ENCODE data around the gene LDHB. TPM values are rescaled to one million over a fixed set of nuclear protein-coding genes. Genes with fewer than 3 reads are reported as not detected.
A peak's percentile ranks its signal among the peaks of the same experiment; 100 is the strongest.

Gene LDHB
- total RNA-seq, 2 donors from 2014 or later, result 330 to 565 TPM

GRCh38 chr12:21659383-21659782, 1.7 kb upstream of the LDHB start:
- Histone ChIP-seq H3K4me3 (no peak overlapping the region), H3K27me3 (no peaks in the 10 kb centered on the region), H3K9ac (ENCODE audit: low read depth in 2 of 2, low read length in 2 of 2) (no peak overlapping the region), H3K9me3 (no peaks in the 10 kb centered on the region), H3K4me1 (no peaks in the 10 kb centered on the region), H3K27ac (no peak overlapping the region), H3K36me3 (no peaks in the 10 kb centered on the region)
- no peak for TF ChIP-seq CTCF (IDR thresholded peaks at IDR 0.05)
- DNase-seq, result no peak
- intact Hi-C loops (cut with DNase I), result loop anchor here (10.0 kb wide), 1 partner anchor 225 kb away; the partner anchor contains the start of gene PYROXD1

GRCh38 chr12:21656905-21657325, 727 bp downstream of the LDHB start:
- TF ChIP-seq CTCF (IDR thresholded peaks at IDR 0.05), result no peak
- intact Hi-C loops (cut with DNase I), result loop anchor here (10.0 kb wide), 1 partner anchor 222 kb away; the partner anchor contains the start of gene PYROXD1
- DNase-seq, result peak; percentile 65

GRCh38 chr12:21655591-21655990, 2.1 kb downstream of the LDHB start:
- Histone ChIP-seq H3K9me3 (no peaks in the 10 kb centered on the region), H3K4me3 (no peak overlapping the region), H3K4me1 (no peaks in the 10 kb centered on the region), H3K36me3 (no peaks in the 10 kb centered on the region), H3K27me3 (no peaks in the 10 kb centered on the region), H3K9ac (ENCODE audit: low read depth in 2 of 2, low read length in 2 of 2) (no peak overlapping the region), H3K27ac (no peak overlapping the region)
- intact Hi-C loops (cut with DNase I), result loop anchor here (10.0 kb wide), 1 partner anchor 221 kb away; the partner anchor contains the start of gene PYROXD1
- no peak for TF ChIP-seq CTCF (IDR thresholded peaks at IDR 0.05)
- DNase-seq, result no peak

More at GRCh38 chr12:21656905-21657325, 727 bp downstream of the LDHB start:
- no peaks in the 10 kb centered on the region for H3K9me3 ChIP-seq
- H3K27ac ChIP-seq, result peak overlapping the region; percentile 82
- H3K9ac ChIP-seq (ENCODE audit: low read depth in 2 of 2, low read length in 2 of 2), result peak overlapping the region; percentile 53 to 91
- H3K27me3 ChIP-seq, result no peaks in the 10 kb centered on the region
- H3K4me3 ChIP-seq, result peak overlapping the region; percentile 85
- no peaks in the 10 kb centered on the region for H3K4me1 ChIP-seq
- H3K36me3 ChIP-seq, result no peaks in the 10 kb centered on the region

- Histone ChIP-seq H3K27me3 (no peaks in the 10 kb centered on the region), H3K9ac (ENCODE audit: low read depth in 2 of 2, low read length in 2 of 2) (no peak overlapping the region), H3K4me3 (no peak overlapping the region), H3K27ac (no peak overlapping the region), H3K9me3 (no peaks in the 10 kb centered on the region), H3K4me1 (no peaks in the 10 kb centered on the region), H3K36me3 (no peaks in the 10 kb centered on the region)
- intact Hi-C loops (cut with DNase I), result loop anchor here (10.0 kb wide), 1 partner anchor 217 kb away; the partner anchor contains the start of gene PYROXD1
- no peak for TF ChIP-seq CTCF (IDR thresholded peaks at IDR 0.05)
- no peak for DNase-seq
These were observed 5.8 kb downstream of the LDHB start for GRCh38 chr12:21651821-21652220.

- no peak for TF ChIP-seq CTCF (IDR thresholded peaks at IDR 0.05)
- intact Hi-C loops (cut with DNase I), result loop anchor here (10.0 kb wide), 1 partner anchor 216 kb away; the partner anchor contains the start of gene PYROXD1
- no peaks in the 10 kb centered on the region for H3K36me3 ChIP-seq
- no peak overlapping the region for H3K9ac ChIP-seq (ENCODE audit: low read depth in 2 of 2, low read length in 2 of 2)
- no peaks in the 10 kb centered on the region for H3K27me3 ChIP-seq
- H3K4me1 ChIP-seq, result no peaks in the 10 kb centered on the region
- no peak overlapping the region for H3K27ac ChIP-seq
- no peaks in the 10 kb centered on the region for H3K9me3 ChIP-seq
- H3K4me3 ChIP-seq, result no peak overlapping the region
- no peak for DNase-seq
These were observed 6.6 kb downstream of the LDHB start for GRCh38 chr12:21650997-21651396.

Measured in colonic mucosa (tissue), 4 donors.